ENCODE results near the gene KIF23.
A peak's percentile ranks its signal among the peaks of the same experiment; 100 is the strongest.

The KIF23 gene

GRCh38 chr15:69405110-69405509 is 9.0 kb upstream of the KIF23 start:
- no peak overlapping the region for H3K4me3 ChIP-seq (ENCODE audit: low read depth, low read length)
- no peak for DNase-seq (ENCODE audit: low read depth)
- TF ChIP-seq, protein P1, sequence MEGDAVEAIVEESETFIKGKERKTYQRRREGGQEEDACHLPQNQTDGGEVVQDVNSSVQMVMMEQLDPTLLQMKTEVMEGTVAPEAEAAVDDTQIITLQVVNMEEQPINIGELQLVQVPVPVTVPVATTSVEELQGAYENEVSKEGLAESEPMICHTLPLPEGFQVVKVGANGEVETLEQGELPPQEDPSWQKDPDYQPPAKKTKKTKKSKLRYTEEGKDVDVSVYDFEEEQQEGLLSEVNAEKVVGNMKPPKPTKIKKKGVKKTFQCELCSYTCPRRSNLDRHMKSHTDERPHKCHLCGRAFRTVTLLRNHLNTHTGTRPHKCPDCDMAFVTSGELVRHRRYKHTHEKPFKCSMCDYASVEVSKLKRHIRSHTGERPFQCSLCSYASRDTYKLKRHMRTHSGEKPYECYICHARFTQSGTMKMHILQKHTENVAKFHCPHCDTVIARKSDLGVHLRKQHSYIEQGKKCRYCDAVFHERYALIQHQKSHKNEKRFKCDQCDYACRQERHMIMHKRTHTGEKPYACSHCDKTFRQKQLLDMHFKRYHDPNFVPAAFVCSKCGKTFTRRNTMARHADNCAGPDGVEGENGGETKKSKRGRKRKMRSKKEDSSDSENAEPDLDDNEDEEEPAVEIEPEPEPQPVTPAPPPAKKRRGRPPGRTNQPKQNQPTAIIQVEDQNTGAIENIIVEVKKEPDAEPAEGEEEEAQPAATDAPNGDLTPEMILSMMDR (IDR thresholded peaks at IDR 0.05; ENCODE audit: insufficient read depth, low read depth, low read length, missing control alignments): no peak

DNA sequence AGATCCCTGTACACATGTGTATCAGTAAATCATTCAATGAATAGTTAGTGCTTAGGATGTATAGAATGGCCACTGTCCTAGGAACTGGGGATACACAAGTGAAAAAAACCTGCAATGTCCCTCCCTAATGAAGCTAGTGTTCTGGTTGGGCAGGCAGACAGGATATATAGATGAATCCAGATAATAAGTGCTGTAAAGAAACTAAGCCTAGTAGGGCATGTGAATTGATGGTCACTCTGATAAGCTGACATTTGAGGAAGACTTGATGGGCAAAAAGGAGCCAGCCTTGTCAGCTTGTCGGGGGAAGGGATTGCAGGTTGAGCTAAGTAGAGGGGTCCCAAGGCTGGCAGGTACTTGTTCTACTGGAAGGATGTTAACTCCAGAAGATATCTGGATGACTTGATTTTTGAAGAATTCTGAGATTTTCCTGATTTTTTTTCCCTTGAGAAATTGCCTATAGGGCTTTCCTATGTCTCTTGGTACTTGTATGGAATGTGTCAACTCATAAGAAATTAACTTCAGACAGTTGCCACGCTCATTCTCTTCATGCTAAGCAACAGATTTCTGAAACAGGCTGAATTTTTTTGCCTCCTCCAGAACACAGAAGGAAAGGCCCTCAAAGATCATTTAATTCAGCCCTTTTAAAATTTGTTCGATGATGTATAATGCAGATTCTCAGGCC is 6.3 kb upstream of the KIF23 start:
- TF ChIP-seq, protein P1 (IDR thresholded peaks at IDR 0.05; ENCODE audit: insufficient read depth, low read depth, low read length, missing control alignments): no peak
- DNase-seq (ENCODE audit: low read depth): no peak
- H3K4me3 ChIP-seq (ENCODE audit: low read depth, low read length): no peak overlapping the region

- TF ChIP-seq, protein P1 (IDR thresholded peaks at IDR 0.05; ENCODE audit: insufficient read depth, low read depth, low read length, missing control alignments): no peak
- no peak for DNase-seq (ENCODE audit: low read depth)
- H3K4me3 ChIP-seq (ENCODE audit: low read depth, low read length): no peak overlapping the region
Measured at GRCh38 chr15:69408841-69409240, 5.3 kb upstream of the KIF23 start.

GRCh38 chr15:69410248-69410874 is 3.8 kb upstream of the KIF23 start:
- peak; percentile 40 for DNase-seq (ENCODE audit: low read depth)
- no peak overlapping the region for H3K4me3 ChIP-seq (ENCODE audit: low read depth, low read length)
- TF ChIP-seq, protein P1 (IDR thresholded peaks at IDR 0.05; ENCODE audit: insufficient read depth, low read depth, low read length, missing control alignments): peak; percentile 7

DNA sequence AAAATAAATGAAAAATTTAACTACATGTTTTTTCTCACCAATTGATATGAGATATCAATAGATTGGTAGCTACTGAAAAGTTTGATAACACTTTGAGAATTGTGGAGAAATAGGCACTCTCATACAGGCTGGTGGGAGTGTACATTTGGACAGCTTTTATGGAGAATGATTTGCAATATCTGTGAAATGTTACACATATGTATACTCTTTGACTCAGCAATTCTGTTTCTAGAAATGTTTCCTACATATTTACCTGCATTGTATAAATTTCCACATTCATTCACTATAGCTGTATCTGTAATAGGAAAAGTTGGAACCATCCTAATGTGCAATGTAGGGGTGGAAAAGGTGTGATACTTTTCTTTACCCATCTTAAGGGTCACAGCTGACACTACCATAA is 1.9 kb upstream of the KIF23 start:
- DNase-seq (ENCODE audit: low read depth): no peak
- H3K4me3 ChIP-seq (ENCODE audit: low read depth, low read length): no peak overlapping the region
- TF ChIP-seq, protein P1 (IDR thresholded peaks at IDR 0.05; ENCODE audit: insufficient read depth, low read depth, low read length, missing control alignments): no peak

- H3K4me3 ChIP-seq (ENCODE audit: low read depth, low read length): no peak overlapping the region
- TF ChIP-seq, protein P1 (IDR thresholded peaks at IDR 0.05; ENCODE audit: insufficient read depth, low read depth, low read length, missing control alignments): no peak
- no peak for DNase-seq (ENCODE audit: low read depth)
Measured at GRCh38 chr15:69412701-69413100, 1.4 kb upstream of the KIF23 start.

Measured in GM12865 (cell line).